Posterior cingulate gyrus (tissue), 11 donors: ENCODE results near the gene BEST1.

ENCODE experiments used
- DNase-seq, 10 donors: peaks; one replicate each; pipeline versions ENCODE4 v3.0.0 to v3.0.0-alpha.2; 2020 to 2021; ENCODE audit warnings: mixed read lengths in 3 of 10
- intact Hi-C: fragments of 100-400 bp; cut with DNase I; formaldehyde crosslinking; loops from one replicate; pipeline ENCODE4 v1.15.1; 2023

BEST1 gene

GRCh38 chr11:62004473-62004872 lies 54.3 kb downstream of the BEST1 start:
- DNase-seq, result peak in 3 of 10 donors; percentile 17 to 82 (median 31)
- intact Hi-C loops, result loop anchor here (10.0 kb wide), 1 partner anchor 60 kb away; no protein-coding TSS in a partner anchor

- DNase-seq, result no peak
Observed at GRCh38 chr11:62008193-62008592, 58.0 kb downstream of the BEST1 start.

GRCh38 chr11:62010935-62011528 lies 60.9 kb downstream of the BEST1 start:
- peak in 1 of 10 donors; percentile 22 for DNase-seq
- intact Hi-C loops, result no loop called here

More at GRCh38 chr11:62008193-62008592, 58.0 kb downstream of the BEST1 start:
- intact Hi-C loops, result loop anchor here (5.0 to 10.0 kb wide), 2 partner anchors 36 to 57 kb away; no protein-coding TSS in a partner anchor

GRCh38 chr11:62011881-62012280 lies 61.7 kb downstream of the BEST1 start:
- intact Hi-C loops, result no loop called here

GRCh38 chr11:62012451-62012831 lies 62.3 kb downstream of the BEST1 start:
- DNase-seq, result no peak
- intact Hi-C loops, result no loop called here

More at GRCh38 chr11:62011881-62012280, 61.7 kb downstream of the BEST1 start:
- peak in 1 of 10 donors; percentile 42 for DNase-seq

GRCh38 chr11:62012832-62013461 lies 62.8 kb downstream of the BEST1 start:
- intact Hi-C loops, result no loop called here
- DNase-seq, result peak in 1 of 10 donors; percentile 57
